ENCODE results near the gene ATG7.
A peak's percentile ranks its signal among the peaks of the same experiment; 100 is the strongest.

DNA sequence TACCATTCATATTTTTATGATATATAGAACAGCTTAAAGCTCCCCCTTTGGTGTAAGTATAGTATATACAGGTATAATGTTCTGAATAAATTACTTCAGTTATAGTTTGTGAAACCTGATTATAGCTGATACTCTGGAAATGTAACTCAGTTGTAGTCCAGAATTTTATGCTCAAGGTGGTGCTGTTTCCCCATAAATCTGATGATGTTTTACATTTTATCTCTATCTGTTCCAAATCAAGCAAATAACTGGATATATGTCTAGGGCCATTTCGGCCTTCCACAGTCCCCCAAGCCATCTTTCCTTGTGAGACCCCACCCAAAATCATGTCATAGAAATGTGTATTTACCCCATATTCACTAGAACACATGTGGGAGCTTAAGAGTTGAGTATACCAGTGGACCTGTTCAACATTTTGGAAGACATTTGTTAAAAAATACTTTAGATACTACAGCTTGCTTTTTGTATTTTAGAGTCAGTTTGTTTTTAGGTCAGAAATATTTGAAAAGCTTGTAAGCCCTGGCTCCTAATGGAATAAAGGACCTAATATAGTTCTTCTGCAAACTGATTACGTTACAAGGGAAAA is 107.1 kb downstream of the ATG7 start:
- TF ChIP-seq, protein P1, sequence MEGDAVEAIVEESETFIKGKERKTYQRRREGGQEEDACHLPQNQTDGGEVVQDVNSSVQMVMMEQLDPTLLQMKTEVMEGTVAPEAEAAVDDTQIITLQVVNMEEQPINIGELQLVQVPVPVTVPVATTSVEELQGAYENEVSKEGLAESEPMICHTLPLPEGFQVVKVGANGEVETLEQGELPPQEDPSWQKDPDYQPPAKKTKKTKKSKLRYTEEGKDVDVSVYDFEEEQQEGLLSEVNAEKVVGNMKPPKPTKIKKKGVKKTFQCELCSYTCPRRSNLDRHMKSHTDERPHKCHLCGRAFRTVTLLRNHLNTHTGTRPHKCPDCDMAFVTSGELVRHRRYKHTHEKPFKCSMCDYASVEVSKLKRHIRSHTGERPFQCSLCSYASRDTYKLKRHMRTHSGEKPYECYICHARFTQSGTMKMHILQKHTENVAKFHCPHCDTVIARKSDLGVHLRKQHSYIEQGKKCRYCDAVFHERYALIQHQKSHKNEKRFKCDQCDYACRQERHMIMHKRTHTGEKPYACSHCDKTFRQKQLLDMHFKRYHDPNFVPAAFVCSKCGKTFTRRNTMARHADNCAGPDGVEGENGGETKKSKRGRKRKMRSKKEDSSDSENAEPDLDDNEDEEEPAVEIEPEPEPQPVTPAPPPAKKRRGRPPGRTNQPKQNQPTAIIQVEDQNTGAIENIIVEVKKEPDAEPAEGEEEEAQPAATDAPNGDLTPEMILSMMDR (IDR thresholded peaks at IDR 0.05): peak; percentile 49; the same call in 1 of the 2 replicates
- TF ChIP-seq POLR2AphosphoS5 (IDR thresholded peaks at IDR 0.05; ENCODE audit: low read depth, low read length) (no peak), SIN3A (IDR thresholded peaks at IDR 0.05; ENCODE audit: borderline replicate concordance, insufficient read depth, low read depth, low read length) (no peak)
